GM19035 (cell line): Measurements from ENCODE around the gene AGAP1.

Experiments used
- ATAC-seq: cut with Tn5 transposase; IDR thresholded peaks from one replicate; pipeline ENCODE4 v1.9.1; 2021; ENCODE audit not compliant: unreplicated experiment

Gene AGAP1

GRCh38 chr2:235659767-235660322 is 166.0 kb downstream of the AGAP1 start:
- no peak for ATAC-seq

GRCh38 chr2:235660484-235661082 is 166.7 kb downstream of the AGAP1 start:
- ATAC-seq: no peak

GRCh38 chr2:235661167-235661937 is 167.5 kb downstream of the AGAP1 start:
- no peak for ATAC-seq

GRCh38 chr2:235661952-235662351 is 168.1 kb downstream of the AGAP1 start:
- no peak for ATAC-seq

- no peak for ATAC-seq
These were observed 170.0 kb downstream of the AGAP1 start for GRCh38 chr2:235663875-235664274.

- ATAC-seq: no peak
These were observed 171.9 kb downstream of the AGAP1 start for GRCh38 chr2:235665661-235666212.

GRCh38 chr2:235666213-235666781 is 172.5 kb downstream of the AGAP1 start:
- no peak for ATAC-seq

GRCh38 chr2:235668782-235669181 is 174.9 kb downstream of the AGAP1 start:
- ATAC-seq: no peak

GRCh38 chr2:235669269-235669831 is 175.5 kb downstream of the AGAP1 start:
- ATAC-seq: no peak

GRCh38 chr2:235669983-235670962 is 176.4 kb downstream of the AGAP1 start:
- no peak for ATAC-seq

- no peak for ATAC-seq
These were observed 177.3 kb downstream of the AGAP1 start for GRCh38 chr2:235670974-235671787.

- ATAC-seq: no peak
These were observed 178.9 kb downstream of the AGAP1 start for GRCh38 chr2:235672720-235673119.

- no peak for ATAC-seq
These were observed 180.3 kb downstream of the AGAP1 start for GRCh38 chr2:235674146-235674545.

GRCh38 chr2:235674812-235675211 is 181.0 kb downstream of the AGAP1 start:
- no peak for ATAC-seq

- ATAC-seq: no peak
These were observed 182.1 kb downstream of the AGAP1 start for GRCh38 chr2:235675678-235676535.

- ATAC-seq: no peak
These were observed 182.6 kb downstream of the AGAP1 start for GRCh38 chr2:235676536-235676799.

GRCh38 chr2:235677276-235677788 is 183.5 kb downstream of the AGAP1 start:
- ATAC-seq: no peak

- ATAC-seq: no peak
These were observed 184.1 kb downstream of the AGAP1 start for GRCh38 chr2:235677937-235678336.
